IMR-90 (cell line): ENCODE measurements around the gene CDYL2. TPM values are rescaled to one million over a fixed set of nuclear protein-coding genes. Genes with fewer than 3 reads are reported as not detected.

Source experiments
- ATAC-seq: fragments of 200-7000 bp; cut with Tn5 transposase; 2 replicates; pipeline ENCODE4 v1.9.1; 2020; ENCODE audit warnings: low read depth, mild to moderate bottlenecking, moderate library complexity
- BruUV-seq: library from RNA; stranded (reverse); fragments of 400-500 nt; replicated peaks from 2 replicates; lab custom pipeline; 2021; lab: Mats Ljungman, UMichigan
- CTCF ChIA-PET: fragments of 300-600 bp; formaldehyde crosslinking; extraction: SDS; loops from one replicate; lab custom pipeline; 2021; ENCODE audit warnings: antibody characterized with exemption; lab: Yijun Ruan, JAX
- POLR2A ChIA-PET: fragments of 300-600 bp; sonication (Branson Sonifier 250); formaldehyde crosslinking; loops from one replicate; lab custom pipeline; 2022; ENCODE audit warnings: antibody characterized with exemption; ENCODE audit not compliant: unreplicated experiment; lab: Charles Lee
- DNase-seq: peaks from one replicate; pipeline ENCODE4 v3.0.0; 2013
- H2AFZ ChIP-seq: replicated peaks from 2 replicates; pipeline ENCODE3; 2013; ENCODE audit warnings: low read length, mild to moderate bottlenecking; ENCODE audit not compliant: poor library complexity
- H2AK5ac ChIP-seq: 2 replicates; pipeline ENCODE4 v1.6.1; 2013; ENCODE audit warnings: low read depth, low read length, inconsistent platforms
- H2AK9ac ChIP-seq: replicated peaks from 2 replicates; pipeline ENCODE3; 2013; ENCODE audit warnings: mild to moderate bottlenecking, low read depth, low read length, moderate library complexity; ENCODE audit not compliant: poor library complexity
- H2BK120ac ChIP-seq: 2 replicates; pipeline ENCODE4 v1.6.1; 2013; ENCODE audit warnings: low read depth, low read length, inconsistent platforms
- H2BK15ac ChIP-seq: 3 replicates; pipeline ENCODE4 v1.6.1; 2013; ENCODE audit warnings: low read depth, low read length, inconsistent platforms
- H2BK20ac ChIP-seq: 2 replicates; pipeline ENCODE4 v1.6.1; 2013; ENCODE audit warnings: low read depth, mild to moderate bottlenecking, inconsistent platforms, low read length, moderate library complexity
- H2BK5ac ChIP-seq: 2 replicates; pipeline ENCODE4 v1.6.1; 2013; ENCODE audit warnings: mild to moderate bottlenecking, low read depth, low read length, inconsistent platforms; ENCODE audit not compliant: poor library complexity, severe bottlenecking
- H3K14ac ChIP-seq: replicated peaks from 2 replicates; pipeline ENCODE4 v1.6.1; 2013; ENCODE audit warnings: low read depth, low read length, inconsistent platforms
- H3K18ac ChIP-seq: 2 replicates; pipeline ENCODE4 v1.6.1; 2013; ENCODE audit warnings: low read depth, low read length, control low read depth
- H3K23ac ChIP-seq: 2 replicates; pipeline ENCODE4 v1.6.1; 2013; ENCODE audit warnings: low read depth, low read length, inconsistent platforms
- H3K27ac ChIP-seq: 2 replicates; pipeline ENCODE4 v1.5.1; 2013; ENCODE audit warnings: mild to moderate bottlenecking, control low read depth, low read length; ENCODE audit not compliant: insufficient read depth
- H3K27me3 ChIP-seq: 2 replicates; pipeline ENCODE4 v1.6.1; 2013; ENCODE audit warnings: low read length; ENCODE audit not compliant: control insufficient read depth, insufficient read depth
- H3K36me3 ChIP-seq: 2 replicates; pipeline ENCODE4 v1.6.1; 2013; ENCODE audit warnings: low read length, mixed read lengths; ENCODE audit not compliant: control insufficient read depth, insufficient read depth
- H3K4ac ChIP-seq: 2 replicates; pipeline ENCODE4 v1.6.1; 2013; ENCODE audit warnings: low read depth, low read length, inconsistent platforms
- H3K4me1 ChIP-seq: 2 replicates; pipeline ENCODE4 v1.6.1; 2013; ENCODE audit warnings: low read length, mixed read lengths; ENCODE audit not compliant: control insufficient read depth, insufficient read depth
- H3K4me2 ChIP-seq: 2 replicates; pipeline ENCODE4 v1.6.1; 2013; ENCODE audit warnings: low read depth, mild to moderate bottlenecking, control low read depth, low read length, moderate library complexity
- H3K4me3 ChIP-seq: 2 replicates; pipeline ENCODE4 v1.5.1; 2013; ENCODE audit warnings: low read depth, mild to moderate bottlenecking, control low read depth, low read length, moderate library complexity; ENCODE audit not compliant: insufficient read depth
- H3K56ac ChIP-seq: 2 replicates; pipeline ENCODE4 v1.6.1; 2013; ENCODE audit warnings: low read length, inconsistent platforms; ENCODE audit not compliant: insufficient read depth; ENCODE audit errors: extremely low read depth
- H3K79me1 ChIP-seq, 2 experiments: 2 replicates each; pipeline ENCODE4 v1.6.1; 2013; ENCODE audit warnings: low read length in 2 of 2, inconsistent platforms in 1 of 2, low read depth in 1 of 2
- H3K9ac ChIP-seq: 2 replicates; pipeline ENCODE4 v1.6.1; 2013; ENCODE audit warnings: low read depth, low read length, control low read depth
- H3K9me1 ChIP-seq: 2 replicates; pipeline ENCODE4 v1.6.1; 2013; ENCODE audit warnings: low read length, inconsistent platforms; ENCODE audit not compliant: insufficient read depth
- H3K9me3 ChIP-seq: 2 replicates; pipeline ENCODE4 v1.6.1; 2013; ENCODE audit warnings: low read length; ENCODE audit not compliant: control insufficient read depth, insufficient read depth
- H4K20me1 ChIP-seq: 2 replicates; pipeline ENCODE4 v1.6.1; 2013; ENCODE audit warnings: low read length, inconsistent platforms; ENCODE audit not compliant: insufficient read depth
- H4K5ac ChIP-seq: 2 replicates; pipeline ENCODE4 v1.6.1; 2013; ENCODE audit warnings: mild to moderate bottlenecking, low read depth, low read length, control low read depth
- H4K8ac ChIP-seq, 2 experiments: 2 replicates each; pipeline ENCODE4 v1.6.1; 2013; ENCODE audit warnings: low read depth in 2 of 2, low read length in 2 of 2, control low read depth in 1 of 2, inconsistent platforms in 1 of 2
- H4K91ac ChIP-seq: 2 replicates; pipeline ENCODE4 v1.6.1; 2013; ENCODE audit warnings: low read depth, low read length, inconsistent platforms; ENCODE audit not compliant: insufficient read depth
- BHLHE40 ChIP-seq: fragments of 150-350 bp; IDR thresholded peaks from 2 replicates; pipeline ENCODE4 v1.6.1; 2016; ENCODE audit warnings: mild to moderate bottlenecking, low read depth, low read length
- CTCF ChIP-seq: conservative IDR thresholded peaks from 2 replicates; pipeline ENCODE4 v1.5.1; 2012; ENCODE audit warnings: mild to moderate bottlenecking, low read depth, low read length, improper control_type of control experiment
- ELK1 ChIP-seq: fragments of 150-350 bp; IDR thresholded peaks from 2 replicates; pipeline ENCODE4 v1.6.1; 2016; ENCODE audit warnings: low read depth, mild to moderate bottlenecking, low read length, moderate library complexity, borderline replicate concordance
- FOS ChIP-seq: fragments of 150-350 bp; IDR thresholded peaks from 2 replicates; pipeline ENCODE4 v1.6.1; 2016; ENCODE audit warnings: low read depth, low read length
- MAFK ChIP-seq: IDR thresholded peaks from 2 replicates; pipeline ENCODE4 v1.6.1; 2012; ENCODE audit warnings: low read depth, low read length, improper control_type of control experiment
- MAZ ChIP-seq: IDR thresholded peaks from 2 replicates; pipeline ENCODE4 v1.6.1; 2012; ENCODE audit warnings: low read depth, mild to moderate bottlenecking, low read length, improper control_type of control experiment, moderate library complexity, borderline replicate concordance
- MXI1 ChIP-seq: IDR thresholded peaks from 2 replicates; pipeline ENCODE4 v1.6.1; 2012; ENCODE audit warnings: low read depth, mild to moderate bottlenecking, low read length, moderate library complexity, borderline replicate concordance
- NFE2L2 ChIP-seq: fragments of 150-350 bp; IDR thresholded peaks from 2 replicates; pipeline ENCODE4 v1.6.1; 2016; ENCODE audit warnings: low read depth, mild to moderate bottlenecking, low read length
- POLR2A ChIP-seq: IDR thresholded peaks from 2 replicates; pipeline ENCODE4 v1.6.1; 2012; ENCODE audit warnings: mild to moderate bottlenecking, low read depth, low read length
- RAD21 ChIP-seq: IDR thresholded peaks from 2 replicates; pipeline ENCODE4 v1.6.1; 2012; ENCODE audit warnings: low read length, improper control_type of control experiment
- RCOR1 ChIP-seq: IDR thresholded peaks from 2 replicates; pipeline ENCODE4 v1.6.1; 2012; ENCODE audit warnings: mild to moderate bottlenecking, low read length, improper control_type of control experiment; ENCODE audit not compliant: insufficient replicate concordance
- RFX5 ChIP-seq: IDR thresholded peaks from 2 replicates; pipeline ENCODE4 v1.8.0; 2012; ENCODE audit warnings: low read depth, mild to moderate bottlenecking, low read length, moderate library complexity
- SMC3 ChIP-seq: fragments of 150-350 bp; IDR thresholded peaks from 2 replicates; pipeline ENCODE4 v1.6.1; 2016; ENCODE audit warnings: low read depth, mild to moderate bottlenecking, antibody characterized with exemption, low read length, moderate library complexity
- WGBS, 2 experiments: methylation state at CpG; one replicate each; pipeline versions ENCODE4 v1.1.5 to v1.1.7; 2013; ENCODE audit warnings: missing lambda C conversion rate in 2 of 2; ENCODE audit not compliant: insufficient read length in 1 of 2; ENCODE audit errors: extremely low coverage in 2 of 2; 5-methylcytosine and 5-hydroxymethylcytosine counted together
- dilution Hi-C: fragments of 300-500 bp; cut with HindIII; formaldehyde crosslinking; loops from one replicate; pipeline ENCODE4 v1.14.3; 2018; ENCODE audit warnings: low sequenced_read_pairs; ENCODE audit not compliant: unreplicated experiment
- in situ Hi-C: fragments of 300-500 bp; cut with MboI; formaldehyde crosslinking; loops from 3 replicates; pipeline ENCODE4 v1.14.3; 2019; ENCODE audit warnings: low sequenced_read_pairs, inconsistent platforms, mixed read lengths
- intact Hi-C: fragments of 100-400 bp; cut with micrococcal nuclease; formaldehyde crosslinking; loops from 2 replicates; pipeline ENCODE4 v1.10.0; 2022
- polyA plus RNA-seq, 3 experiments: library from polyadenylated mRNA; depleted of rRNA; stranded (reverse); fragments of >200 nt; gene quantifications; 2 replicates each; pipeline ENCODE4 v1.2.3, GENCODE V29; 2012; ENCODE audit warnings: low replicate concordance in 1 of 3
- total RNA-seq: library from RNA; depleted of rRNA; stranded (reverse); fragments of >200 nt; gene quantifications from 2 replicates; pipeline ENCODE4 v1.2.3, GENCODE V29; 2012

CDYL2 gene
- total and polyA plus RNA-seq, 2 of the 4 experiments (the other 2 are of a cell fraction), result 1.2 to 3.9 TPM

DNA sequence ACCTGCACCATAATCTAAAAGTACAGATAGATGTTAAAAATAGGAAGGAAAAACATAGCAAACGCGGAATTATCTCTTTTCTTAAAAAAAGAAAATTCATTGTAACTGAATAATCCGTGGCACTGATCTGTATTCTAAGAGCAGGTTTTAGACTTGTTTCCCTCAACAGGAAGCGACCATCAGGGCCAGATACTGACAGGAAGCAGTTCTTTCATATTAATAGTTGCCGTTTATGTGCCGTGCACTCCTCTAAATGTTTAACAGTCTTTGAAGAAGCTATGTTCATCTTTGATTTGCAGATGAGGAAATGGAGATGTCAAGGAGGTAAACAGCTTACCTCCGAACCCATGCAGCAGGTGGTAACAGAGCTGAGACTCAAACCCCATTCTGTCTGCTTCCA lies 240.0 kb downstream of the CDYL2 start:
- ChIA-PET POLR2A (no interaction called here), CTCF (no interaction called here)
- no TSS peak for BruUV-seq
- dilution Hi-C loops, result no loop called here
- ATAC-seq, result no peak
- no peaks in the 10 kb centered on the region for H3K27me3 ChIP-seq
- H3K4ac ChIP-seq, result no peak overlapping the region
- H3K14ac ChIP-seq, result no peak overlapping the region
- H3K9me3 ChIP-seq, result no peaks in the 10 kb centered on the region; the same call in 1 of the 2 replicates
- H2BK20ac ChIP-seq, result no peak overlapping the region
- DNase-seq, result no peak
- H4K5ac ChIP-seq, result no peak overlapping the region
- no peak overlapping the region for H3K23ac ChIP-seq
- H3K27ac ChIP-seq, result no peak overlapping the region
- no peak overlapping the region for H3K4me2 ChIP-seq
- no peak overlapping the region for H4K91ac ChIP-seq
- H2BK120ac ChIP-seq, result no peak overlapping the region
- no peak overlapping the region for H4K8ac ChIP-seq
- H3K36me3 ChIP-seq, result no peaks in the 10 kb centered on the region
- no peak overlapping the region for H2BK5ac ChIP-seq
- no peak overlapping the region for H2BK15ac ChIP-seq
- H3K56ac ChIP-seq, result no peak overlapping the region
- intact Hi-C loops, result no loop called here
- no peaks in the 10 kb centered on the region for H3K79me1 ChIP-seq
- no peak overlapping the region for H2AK5ac ChIP-seq
- H2AK9ac ChIP-seq, result no peak overlapping the region
- no peak overlapping the region for H3K4me3 ChIP-seq
- H3K9me1 ChIP-seq, result no peaks in the 10 kb centered on the region; the same call in 1 of the 2 replicates
- in situ Hi-C loops, result no loop called here
- H3K18ac ChIP-seq, result no peak overlapping the region
- H2AFZ ChIP-seq, result no peak overlapping the region
- H3K9ac ChIP-seq, result no peak overlapping the region
- WGBS, 2 experiments, result no CpG with 5 or more reads among the region's 7 CpGs
- H3K4me1 ChIP-seq, result no peaks in the 10 kb centered on the region
- no peaks in the 10 kb centered on the region for H4K20me1 ChIP-seq
- TF ChIP-seq RFX5, result no peak
- TF ChIP-seq MAFK, result no peak
- no peak for TF ChIP-seq RCOR1
- TF ChIP-seq RAD21, result no peak
- TF ChIP-seq NFE2L2, result no peak
- no peak for TF ChIP-seq ELK1
- TF ChIP-seq POLR2A, result no peak
- TF ChIP-seq CTCF, result no peak
- TF ChIP-seq MXI1, result no peak
- TF ChIP-seq FOS, result no peak
- no peak for TF ChIP-seq BHLHE40
- no peak for TF ChIP-seq MAZ
- TF ChIP-seq SMC3, result no peak
